ENCODE measurements around the gene NHSL1.

NHSL1 gene

DNA sequence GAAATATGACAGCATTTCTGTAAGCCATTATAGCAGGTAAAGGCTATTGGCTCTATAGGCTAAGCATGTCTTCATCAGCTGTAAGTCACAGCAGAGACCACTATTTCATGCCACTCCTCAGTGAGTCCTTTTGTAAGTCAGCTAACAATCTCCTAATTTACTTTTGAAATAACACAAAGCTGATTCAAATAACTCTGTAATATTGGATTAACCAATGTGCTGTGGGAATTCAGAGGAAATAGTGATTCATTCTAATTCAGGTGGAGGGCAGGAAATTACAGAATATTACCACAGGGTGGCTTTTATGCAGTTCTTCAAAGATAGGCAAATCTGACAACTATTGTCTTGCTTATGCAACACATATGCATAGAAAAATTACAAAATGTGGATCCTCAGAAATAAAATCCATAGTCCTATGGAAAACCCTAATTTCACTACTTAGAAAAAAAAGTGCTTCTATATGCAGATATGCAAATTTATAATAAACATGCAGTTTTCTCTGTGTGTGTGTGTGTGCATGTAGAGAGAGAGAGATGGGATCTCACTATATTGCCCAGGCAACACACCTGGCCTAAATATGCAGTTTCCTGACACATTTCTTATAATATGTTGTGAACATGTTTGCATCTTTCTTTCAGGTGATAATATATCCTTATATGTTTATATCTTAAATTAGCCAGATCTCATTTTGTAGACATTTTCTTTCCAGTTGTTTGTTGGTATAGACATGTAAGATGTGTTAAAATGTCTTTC lies 126.4 kb downstream of the NHSL1 start:
- no peak overlapping the region for H3K4me3 ChIP-seq (ENCODE audit: low read length)
- DNase-seq (ENCODE audit: low read depth) = no peak
- TF ChIP-seq, protein P1, sequence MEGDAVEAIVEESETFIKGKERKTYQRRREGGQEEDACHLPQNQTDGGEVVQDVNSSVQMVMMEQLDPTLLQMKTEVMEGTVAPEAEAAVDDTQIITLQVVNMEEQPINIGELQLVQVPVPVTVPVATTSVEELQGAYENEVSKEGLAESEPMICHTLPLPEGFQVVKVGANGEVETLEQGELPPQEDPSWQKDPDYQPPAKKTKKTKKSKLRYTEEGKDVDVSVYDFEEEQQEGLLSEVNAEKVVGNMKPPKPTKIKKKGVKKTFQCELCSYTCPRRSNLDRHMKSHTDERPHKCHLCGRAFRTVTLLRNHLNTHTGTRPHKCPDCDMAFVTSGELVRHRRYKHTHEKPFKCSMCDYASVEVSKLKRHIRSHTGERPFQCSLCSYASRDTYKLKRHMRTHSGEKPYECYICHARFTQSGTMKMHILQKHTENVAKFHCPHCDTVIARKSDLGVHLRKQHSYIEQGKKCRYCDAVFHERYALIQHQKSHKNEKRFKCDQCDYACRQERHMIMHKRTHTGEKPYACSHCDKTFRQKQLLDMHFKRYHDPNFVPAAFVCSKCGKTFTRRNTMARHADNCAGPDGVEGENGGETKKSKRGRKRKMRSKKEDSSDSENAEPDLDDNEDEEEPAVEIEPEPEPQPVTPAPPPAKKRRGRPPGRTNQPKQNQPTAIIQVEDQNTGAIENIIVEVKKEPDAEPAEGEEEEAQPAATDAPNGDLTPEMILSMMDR (conservative IDR thresholded peaks at IDR 0.05; ENCODE audit: low read length) = no peak

All from AG10803 (cell line).